Transverse colon (tissue), 4 donors: Measurements from ENCODE around the gene PPM1H. TPM values are rescaled to one million over a fixed set of nuclear protein-coding genes. Genes with fewer than 3 reads are reported as not detected.

Source experiments
- DNase-seq: peaks from one replicate; pipeline ENCODE4 v3.0.0-alpha.2; 2019
- H3K27ac ChIP-seq, 4 donors: fragments of 200-600 bp; sonication (generic); 2 replicates each; pipeline ENCODE4 v1.5.1; 2016 to 2018; ENCODE audit warnings: inconsistent platforms in 4 of 4
- H3K27me3 ChIP-seq: fragments of 200-600 bp; sonication (generic); 2 replicates; pipeline ENCODE4 v1.5.1; 2017; ENCODE audit warnings: inconsistent platforms
- H3K36me3 ChIP-seq, 4 donors: fragments of 200-600 bp; sonication (generic); 2 replicates each; pipeline ENCODE4 v1.5.1; 2017 to 2019; ENCODE audit warnings: inconsistent platforms in 4 of 4
- H3K4me1 ChIP-seq, 4 donors: fragments of 200-600 bp; sonication (generic); 2 replicates each; pipeline ENCODE4 v1.5.1; 2017 to 2020; ENCODE audit warnings: inconsistent platforms in 4 of 4
- H3K4me3 ChIP-seq, 4 donors: fragments of 200-600 bp; sonication (generic); 1 replicate in 1 of 4; 2 replicates in 3 of 4; pipeline versions ENCODE4 v1.5.1 to v1.6.1; 2017 to 2019; ENCODE audit warnings: inconsistent platforms in 4 of 4
- H3K9me3 ChIP-seq, 2 donors: fragments of 200-600 bp; sonication (generic); 2 replicates each; pipeline ENCODE4 v1.5.1; 2017 to 2019; ENCODE audit warnings: inconsistent platforms in 2 of 2
- EP300 ChIP-seq: sonication (generic); formaldehyde crosslinking; IDR thresholded peaks from one replicate; pipeline ENCODE4 v1.6.1; 2017; ENCODE audit warnings: antibody characterized with exemption, low read depth
- POLR2A ChIP-seq: fragments of 450-650 bp; IDR thresholded peaks from one replicate; pipeline ENCODE4 v1.6.1; 2016; ENCODE audit warnings: antibody characterized with exemption, mild to moderate bottlenecking, moderate library complexity
- POLR2AphosphoS5 ChIP-seq, 3 donors: sonication (generic); formaldehyde crosslinking; IDR thresholded peaks; one replicate each; pipeline ENCODE4 v1.6.1; 2016; ENCODE audit warnings: antibody characterized with exemption in 3 of 3
- WGBS, 2 donors: methylation state at CpG; one replicate each; pipeline ENCODE4 v1.1.5; 2018; ENCODE audit warnings: low coverage in 1 of 2; 5-methylcytosine and 5-hydroxymethylcytosine counted together
- in situ Hi-C, 4 donors: fragments of 200-750 bp; cut with MboI; loops; one replicate each; pipeline versions ENCODE4 v1.15.0 to v1.15.1; 2017; ENCODE audit warnings: low sequenced_read_pairs in 3 of 4, low pct_ligation_motif_present in 1 of 4, low pct_unique_long_range_greater_than_20kb in 1 of 4
- intact Hi-C: fragments of 100-400 bp; cut with DNase I; formaldehyde crosslinking; loops from one replicate; pipeline ENCODE4 v1.15.1; 2023; ENCODE audit warnings: low total_unique reads
- total RNA-seq, 4 donors: library from RNA; depleted of rRNA; stranded (reverse); fragments of >200 nt; gene quantifications; one replicate each; pipeline ENCODE4 v1.1.0, GENCODE V29; 2016
- TF ChIP-seq, protein P1 (sequence below), 5 experiments: fragments of 200-600 bp in 3 of 5; fragments of 450-650 bp in 2 of 5; sonication (generic) in 3 of 5; IDR thresholded peaks; 1 replicate in 2 of 5; 2 replicates in 3 of 5; pipeline ENCODE4 v1.5.1; 2016 to 2017; ENCODE audit warnings: antibody characterized with exemption in 5 of 5, inconsistent platforms in 3 of 5, mild to moderate bottlenecking in 2 of 5, moderate library complexity in 1 of 5

The PPM1H gene
- total RNA-seq, 4 donors from 2014 or later, result 0.37 to 3.2 (median 2.8) TPM

DNA sequence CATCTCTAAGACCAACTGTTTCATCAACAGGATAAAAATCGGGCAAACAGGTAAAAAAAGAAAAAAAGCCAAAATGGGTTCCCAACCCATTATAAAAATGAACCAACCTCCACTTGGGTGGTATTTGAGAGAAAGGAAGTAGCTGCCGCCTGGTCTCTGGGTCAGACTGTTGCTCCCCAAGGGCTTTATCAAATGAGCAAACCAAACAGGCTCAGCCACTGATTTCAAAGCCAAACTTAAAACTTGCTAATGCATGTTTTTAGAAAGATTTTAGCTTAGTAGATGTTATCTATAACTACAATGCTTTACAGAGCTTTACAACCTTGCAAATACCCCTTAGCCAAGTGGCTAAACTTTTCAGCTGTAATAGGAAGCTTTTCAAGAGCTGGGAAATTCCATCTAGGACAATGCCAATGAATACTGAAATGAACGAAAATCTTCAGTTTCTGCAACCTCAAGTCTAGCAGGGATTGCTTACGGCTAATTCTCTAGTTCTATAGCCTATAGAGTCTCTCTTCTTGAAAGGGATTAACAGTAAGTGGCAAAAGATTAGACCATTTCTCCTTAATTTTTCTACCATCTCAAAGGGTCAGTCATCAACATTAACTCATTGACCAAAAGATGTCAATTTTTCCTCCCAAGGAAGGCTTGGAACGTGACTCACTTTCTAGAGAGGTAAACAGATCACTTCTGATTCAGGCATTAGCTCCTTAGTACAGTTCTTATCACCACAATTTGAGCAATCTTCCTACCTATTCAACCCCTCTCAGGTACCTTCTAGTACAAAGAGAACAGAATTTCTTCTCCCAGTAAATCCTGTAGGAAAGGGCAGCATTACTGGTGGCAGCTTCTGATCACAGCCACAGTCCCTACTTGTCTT is 4.2 kb downstream of the PPM1H start:
- Histone ChIP-seq H3K27me3 (no peaks in the 10 kb centered on the region), H3K9me3 (no peaks in the 10 kb centered on the region), H3K4me3 (no peak overlapping the region), H3K4me1 (peaks cover 4 to 17% (median 12%) of the 10 kb centered on the region in 4 donors), H3K27ac (no peak overlapping the region), H3K36me3 (no peaks in the 10 kb centered on the region)
- intact Hi-C loops, result no loop called here
- in situ Hi-C loops, result no loop called here
- no peak for TF ChIP-seq POLR2AphosphoS5 (IDR thresholded peaks at IDR 0.05)
- TF ChIP-seq POLR2A, result no peak
- TF ChIP-seq, protein P1, sequence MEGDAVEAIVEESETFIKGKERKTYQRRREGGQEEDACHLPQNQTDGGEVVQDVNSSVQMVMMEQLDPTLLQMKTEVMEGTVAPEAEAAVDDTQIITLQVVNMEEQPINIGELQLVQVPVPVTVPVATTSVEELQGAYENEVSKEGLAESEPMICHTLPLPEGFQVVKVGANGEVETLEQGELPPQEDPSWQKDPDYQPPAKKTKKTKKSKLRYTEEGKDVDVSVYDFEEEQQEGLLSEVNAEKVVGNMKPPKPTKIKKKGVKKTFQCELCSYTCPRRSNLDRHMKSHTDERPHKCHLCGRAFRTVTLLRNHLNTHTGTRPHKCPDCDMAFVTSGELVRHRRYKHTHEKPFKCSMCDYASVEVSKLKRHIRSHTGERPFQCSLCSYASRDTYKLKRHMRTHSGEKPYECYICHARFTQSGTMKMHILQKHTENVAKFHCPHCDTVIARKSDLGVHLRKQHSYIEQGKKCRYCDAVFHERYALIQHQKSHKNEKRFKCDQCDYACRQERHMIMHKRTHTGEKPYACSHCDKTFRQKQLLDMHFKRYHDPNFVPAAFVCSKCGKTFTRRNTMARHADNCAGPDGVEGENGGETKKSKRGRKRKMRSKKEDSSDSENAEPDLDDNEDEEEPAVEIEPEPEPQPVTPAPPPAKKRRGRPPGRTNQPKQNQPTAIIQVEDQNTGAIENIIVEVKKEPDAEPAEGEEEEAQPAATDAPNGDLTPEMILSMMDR (IDR thresholded peaks at IDR 0.05), result no peak
- no peak for TF ChIP-seq EP300
- WGBS, 2 donors, result 48 to 61% methylated on average over 4 to 5 of the region's 5 CpGs
- no peak for DNase-seq

DNA sequence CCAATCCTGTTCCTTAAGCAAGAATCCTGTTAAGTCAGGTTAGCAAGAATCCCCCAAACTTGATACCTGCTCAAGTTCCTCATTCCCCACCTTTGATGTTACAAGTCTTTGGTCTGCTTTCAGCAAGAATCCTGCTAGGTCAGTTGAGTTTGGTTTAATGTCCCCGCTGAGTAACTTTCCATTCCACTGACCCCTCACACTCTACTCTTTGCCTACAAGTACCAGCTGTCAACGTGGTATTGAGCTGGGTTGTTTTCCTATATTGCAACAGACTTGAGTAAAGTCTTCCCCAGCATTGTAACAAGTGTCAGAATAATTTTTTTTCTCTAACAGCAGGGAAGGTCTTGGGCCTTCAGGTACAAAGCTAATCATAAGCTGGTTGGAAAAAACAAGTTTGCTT is 6.3 kb downstream of the PPM1H start:
- TF ChIP-seq, protein P1 (IDR thresholded peaks at IDR 0.05), result no peak
- no peak for TF ChIP-seq POLR2AphosphoS5 (IDR thresholded peaks at IDR 0.05)
- TF ChIP-seq EP300, result no peak
- no peak for TF ChIP-seq POLR2A
- intact Hi-C loops (no loop called here), in situ Hi-C loops (no loop called here)
- 60 to 63% methylated on average over 2 of the region's 2 CpGs for WGBS, 2 donors
- Histone ChIP-seq H3K4me3 (no peak overlapping the region), H3K36me3 (no peaks in the 10 kb centered on the region), H3K27me3 (no peaks in the 10 kb centered on the region), H3K27ac (no peak overlapping the region), H3K9me3 (no peaks in the 10 kb centered on the region), H3K4me1 (peaks cover 0 to 8% (median 8%) of the 10 kb centered on the region in 4 donors)
- DNase-seq, result no peak

- Histone ChIP-seq H3K36me3 (no peaks in the 10 kb centered on the region), H3K4me1 (no peaks in the 10 kb centered on the region), H3K4me3 (no peak overlapping the region), H3K9me3 (no peaks in the 10 kb centered on the region), H3K27ac (no peak overlapping the region), H3K27me3 (no peaks in the 10 kb centered on the region)
- in situ Hi-C loops (no loop called here), intact Hi-C loops (no loop called here)
- no peak for DNase-seq
- TF ChIP-seq POLR2A, result no peak
- TF ChIP-seq, protein P1 (IDR thresholded peaks at IDR 0.05), result no peak
- TF ChIP-seq EP300, result no peak
- no peak for TF ChIP-seq POLR2AphosphoS5 (IDR thresholded peaks at IDR 0.05)
- 84% methylated on average over 1 of the region's 1 CpG; no CpG with 5 or more reads in 1 of the 2 donors for WGBS, 2 donors
Observed at GRCh38 chr12:62925680-62926079, 9.3 kb downstream of the PPM1H start.

- in situ Hi-C loops (no loop called here), intact Hi-C loops (no loop called here)
- no peak overlapping the region for H3K4me3 ChIP-seq
- H3K9me3 ChIP-seq, result no peaks in the 10 kb centered on the region
- H3K27me3 ChIP-seq, result no peaks in the 10 kb centered on the region
- TF ChIP-seq POLR2AphosphoS5 (IDR thresholded peaks at IDR 0.05), result no peak
- TF ChIP-seq, protein P1 (IDR thresholded peaks at IDR 0.05), result no peak
- no peak for TF ChIP-seq EP300
- no peak for TF ChIP-seq POLR2A
- H3K36me3 ChIP-seq, result no peaks in the 10 kb centered on the region
- H3K4me1 ChIP-seq, result no peaks in the 10 kb centered on the region
- H3K27ac ChIP-seq, result no peak overlapping the region
- 90 to 100% methylated on average over 2 of the region's 2 CpGs for WGBS, 2 donors
- no peak for DNase-seq
Observed at GRCh38 chr12:62924084-62924483, 10.9 kb downstream of the PPM1H start.
